ENCODE measurements around the gene STPG4. TPM values are rescaled to one million over a fixed set of nuclear protein-coding genes. Genes with fewer than 3 reads are reported as not detected.

The STPG4 gene
- polyA plus RNA-seq, 1 of the 3 experiments (the other 2 are of a cell fraction): 0.20 TPM

GRCh38 chr2:47094511-47095142 is 60.5 kb downstream of the STPG4 start:
- Histone ChIP-seq H2AFZ (ENCODE audit: low read depth) (peak overlapping the region; percentile 45), H3K4me1 (ENCODE audit: control insufficient read depth in 1 of 2, insufficient read depth in 2 of 2, low read depth in 1 of 2, low read length in 1 of 2) (peaks cover 13 to 48% of the 10 kb centered on the region in 2 experiments), H4K20me1 (ENCODE audit: insufficient read depth) (no peaks in the 10 kb centered on the region), H3K4me3 (ENCODE audit: low read depth in 2 of 2, low read length in 1 of 2) (no peak overlapping the region), H3K9me2 (no peaks in the 10 kb centered on the region), H3K79me2 (ENCODE audit: insufficient read depth) (no peaks in the 10 kb centered on the region), H3K27me3 (ENCODE audit: insufficient read depth) (no peaks in the 10 kb centered on the region), H3K4me2 (no peak overlapping the region), H3K9me3 (no peaks in the 10 kb centered on the region), H3K27ac (ENCODE audit: low read depth in 2 of 2, low read length in 1 of 2) (peak overlapping the region; percentile 29 to 89; a peak in 3 of 4 replicates), H3K9ac (no peak overlapping the region), H3F3A (replicated peaks; ENCODE audit: insufficient read depth) (peaks cover 8% of the 10 kb centered on the region), H3K36me3 (replicated peaks in 1 of 2; ENCODE audit: control insufficient read depth in 1 of 2, insufficient read depth in 2 of 2, low read length in 1 of 2) (no peaks in the 10 kb centered on the region)
- TF ChIP-seq NFIC (IDR thresholded peaks at IDR 0.05; ENCODE audit: borderline replicate concordance) (no peak), GATA2 (CRISPR knock-in tag; IDR thresholded peaks at IDR 0.05) (peak; percentile 57), RCOR1 (IDR thresholded peaks at IDR 0.05; ENCODE audit: low read length) (peak; percentile 36; the same call in 1 of the 2 replicates), CHD2 (IDR thresholded peaks at IDR 0.05; ENCODE audit: low read length, partially characterized antibody) (peak; percentile 36), GABPA (IDR thresholded peaks at IDR 0.05; ENCODE audit: low read depth) (no peak), RAD21 (IDR thresholded peaks at IDR 0.05; ENCODE audit: low read length) (peak; percentile 21; the same call in 1 of the 2 replicates)
- TF ChIP-seq, protein P1, sequence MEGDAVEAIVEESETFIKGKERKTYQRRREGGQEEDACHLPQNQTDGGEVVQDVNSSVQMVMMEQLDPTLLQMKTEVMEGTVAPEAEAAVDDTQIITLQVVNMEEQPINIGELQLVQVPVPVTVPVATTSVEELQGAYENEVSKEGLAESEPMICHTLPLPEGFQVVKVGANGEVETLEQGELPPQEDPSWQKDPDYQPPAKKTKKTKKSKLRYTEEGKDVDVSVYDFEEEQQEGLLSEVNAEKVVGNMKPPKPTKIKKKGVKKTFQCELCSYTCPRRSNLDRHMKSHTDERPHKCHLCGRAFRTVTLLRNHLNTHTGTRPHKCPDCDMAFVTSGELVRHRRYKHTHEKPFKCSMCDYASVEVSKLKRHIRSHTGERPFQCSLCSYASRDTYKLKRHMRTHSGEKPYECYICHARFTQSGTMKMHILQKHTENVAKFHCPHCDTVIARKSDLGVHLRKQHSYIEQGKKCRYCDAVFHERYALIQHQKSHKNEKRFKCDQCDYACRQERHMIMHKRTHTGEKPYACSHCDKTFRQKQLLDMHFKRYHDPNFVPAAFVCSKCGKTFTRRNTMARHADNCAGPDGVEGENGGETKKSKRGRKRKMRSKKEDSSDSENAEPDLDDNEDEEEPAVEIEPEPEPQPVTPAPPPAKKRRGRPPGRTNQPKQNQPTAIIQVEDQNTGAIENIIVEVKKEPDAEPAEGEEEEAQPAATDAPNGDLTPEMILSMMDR (IDR thresholded peaks at IDR 0.05): no peak
- TF ChIP-seq, protein P2, sequence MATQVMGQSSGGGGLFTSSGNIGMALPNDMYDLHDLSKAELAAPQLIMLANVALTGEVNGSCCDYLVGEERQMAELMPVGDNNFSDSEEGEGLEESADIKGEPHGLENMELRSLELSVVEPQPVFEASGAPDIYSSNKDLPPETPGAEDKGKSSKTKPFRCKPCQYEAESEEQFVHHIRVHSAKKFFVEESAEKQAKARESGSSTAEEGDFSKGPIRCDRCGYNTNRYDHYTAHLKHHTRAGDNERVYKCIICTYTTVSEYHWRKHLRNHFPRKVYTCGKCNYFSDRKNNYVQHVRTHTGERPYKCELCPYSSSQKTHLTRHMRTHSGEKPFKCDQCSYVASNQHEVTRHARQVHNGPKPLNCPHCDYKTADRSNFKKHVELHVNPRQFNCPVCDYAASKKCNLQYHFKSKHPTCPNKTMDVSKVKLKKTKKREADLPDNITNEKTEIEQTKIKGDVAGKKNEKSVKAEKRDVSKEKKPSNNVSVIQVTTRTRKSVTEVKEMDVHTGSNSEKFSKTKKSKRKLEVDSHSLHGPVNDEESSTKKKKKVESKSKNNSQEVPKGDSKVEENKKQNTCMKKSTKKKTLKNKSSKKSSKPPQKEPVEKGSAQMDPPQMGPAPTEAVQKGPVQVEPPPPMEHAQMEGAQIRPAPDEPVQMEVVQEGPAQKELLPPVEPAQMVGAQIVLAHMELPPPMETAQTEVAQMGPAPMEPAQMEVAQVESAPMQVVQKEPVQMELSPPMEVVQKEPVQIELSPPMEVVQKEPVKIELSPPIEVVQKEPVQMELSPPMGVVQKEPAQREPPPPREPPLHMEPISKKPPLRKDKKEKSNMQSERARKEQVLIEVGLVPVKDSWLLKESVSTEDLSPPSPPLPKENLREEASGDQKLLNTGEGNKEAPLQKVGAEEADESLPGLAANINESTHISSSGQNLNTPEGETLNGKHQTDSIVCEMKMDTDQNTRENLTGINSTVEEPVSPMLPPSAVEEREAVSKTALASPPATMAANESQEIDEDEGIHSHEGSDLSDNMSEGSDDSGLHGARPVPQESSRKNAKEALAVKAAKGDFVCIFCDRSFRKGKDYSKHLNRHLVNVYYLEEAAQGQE (IDR thresholded peaks at IDR 0.05; ENCODE audit: low read depth, low read length): no peak
- TF ChIP-seq, protein P3, sequence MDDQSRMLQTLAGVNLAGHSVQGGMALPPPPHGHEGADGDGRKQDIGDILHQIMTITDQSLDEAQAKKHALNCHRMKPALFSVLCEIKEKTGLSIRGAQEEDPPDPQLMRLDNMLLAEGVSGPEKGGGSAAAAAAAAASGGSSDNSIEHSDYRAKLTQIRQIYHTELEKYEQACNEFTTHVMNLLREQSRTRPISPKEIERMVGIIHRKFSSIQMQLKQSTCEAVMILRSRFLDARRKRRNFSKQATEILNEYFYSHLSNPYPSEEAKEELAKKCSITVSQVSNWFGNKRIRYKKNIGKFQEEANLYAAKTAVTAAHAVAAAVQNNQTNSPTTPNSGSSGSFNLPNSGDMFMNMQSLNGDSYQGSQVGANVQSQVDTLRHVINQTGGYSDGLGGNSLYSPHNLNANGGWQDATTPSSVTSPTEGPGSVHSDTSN (IDR thresholded peaks at IDR 0.05): no peak
- 88% methylated on average over 7 of the region's 7 CpGs for WGBS (ENCODE audit: low lambda C conversion rate)
- DNase-seq: peak; percentile 74
- ChIA-PET CTCF (interaction anchor here (0.7 to 1.6 kb wide), 7 partner anchors 9 to 228 kb away, joined by 3 to 4 read pairs (median 3); no protein-coding TSS in a partner anchor), POLR2A (interaction anchor here (1.0 kb wide), 2 partner anchors 8 to 33 kb away, joined by 3 to 4 read pairs; no protein-coding TSS in a partner anchor)

Data from SK-N-SH (cell line).